HG03135 (cell line): ENCODE results near the gene RRBP1.

ENCODE experiments used
- ATAC-seq: cut with Tn5 transposase; IDR thresholded peaks from one replicate; pipeline ENCODE4 v1.9.1; 2021; ENCODE audit warnings: mild to moderate bottlenecking, moderate library complexity; ENCODE audit not compliant: unreplicated experiment

Gene RRBP1

DNA sequence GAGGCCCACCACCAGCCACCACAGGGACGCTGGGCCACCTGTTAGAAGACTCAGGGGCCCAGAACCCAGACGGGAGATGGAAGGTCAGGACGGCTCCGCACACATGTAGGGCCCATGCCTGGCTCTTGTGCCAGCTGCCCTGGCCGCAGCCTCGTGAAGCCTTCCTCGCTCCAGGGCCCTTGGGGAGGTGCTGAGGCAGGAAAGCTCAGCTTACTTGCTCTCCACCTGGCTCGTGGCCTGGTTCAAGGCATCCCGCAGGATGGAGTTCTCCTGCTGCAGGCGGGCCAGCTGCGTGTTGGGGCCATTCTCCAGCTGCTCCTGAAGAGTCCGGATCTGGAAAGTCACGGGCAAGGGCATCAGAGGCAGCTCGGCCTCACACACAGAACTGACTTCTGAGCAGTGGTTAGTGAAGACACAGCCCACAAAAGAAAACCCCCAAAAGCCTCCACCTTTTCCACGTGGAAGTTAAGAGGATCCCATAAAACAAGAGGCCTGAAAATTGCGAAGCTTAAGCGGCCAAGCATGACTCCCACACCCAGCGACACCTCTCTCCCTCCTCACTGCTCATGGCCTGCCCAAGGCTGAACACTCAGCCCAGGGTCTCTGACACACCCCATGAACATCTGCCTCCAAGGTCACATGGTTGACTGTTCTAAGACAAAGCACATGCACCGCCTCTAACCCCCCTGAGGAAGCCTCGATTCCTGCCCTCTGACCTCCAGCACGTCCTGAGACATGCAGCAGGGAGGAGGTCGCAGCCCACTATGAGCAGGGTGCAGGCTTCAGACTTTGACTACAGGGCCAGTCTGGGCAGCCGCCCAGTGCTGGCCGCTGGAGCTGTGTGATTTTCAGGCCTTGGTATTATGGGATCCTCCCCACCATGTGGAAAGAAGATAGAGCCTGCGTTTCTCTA lies 46.5 kb downstream of the RRBP1 start:
- no peak for ATAC-seq

DNA sequence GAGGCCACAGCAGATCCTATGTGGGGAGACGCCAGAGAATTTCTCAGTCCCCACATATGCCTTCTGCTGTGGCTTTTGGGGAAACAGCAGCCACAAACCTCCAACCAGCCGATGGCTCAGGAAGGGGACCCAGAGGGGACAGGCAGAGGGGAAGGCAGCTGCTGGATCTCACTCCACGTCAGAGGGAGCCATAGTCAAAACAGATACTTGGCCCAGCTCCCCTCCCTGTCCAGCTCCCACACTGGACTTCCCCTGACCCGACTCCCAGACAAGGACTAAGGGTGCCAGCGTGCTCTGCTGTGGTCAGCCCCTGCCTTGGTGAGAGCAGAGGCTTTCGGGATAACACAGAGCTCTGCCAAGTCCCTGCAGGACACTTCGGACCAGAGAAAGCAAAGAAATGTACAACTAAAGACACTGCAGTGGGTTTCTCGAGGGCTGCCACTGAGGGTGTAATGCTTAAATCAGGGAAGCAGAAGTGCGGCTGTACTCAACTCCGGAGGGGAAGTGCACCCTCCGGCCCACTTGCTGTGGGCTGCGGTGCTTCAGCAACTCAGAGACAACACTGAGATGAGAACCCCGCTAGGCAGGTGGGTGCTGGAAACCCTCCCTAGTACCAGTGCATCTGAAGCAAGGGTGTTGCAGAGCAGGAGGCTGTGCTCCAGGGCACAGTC lies 47.2 kb downstream of the RRBP1 start:
- no peak for ATAC-seq

DNA sequence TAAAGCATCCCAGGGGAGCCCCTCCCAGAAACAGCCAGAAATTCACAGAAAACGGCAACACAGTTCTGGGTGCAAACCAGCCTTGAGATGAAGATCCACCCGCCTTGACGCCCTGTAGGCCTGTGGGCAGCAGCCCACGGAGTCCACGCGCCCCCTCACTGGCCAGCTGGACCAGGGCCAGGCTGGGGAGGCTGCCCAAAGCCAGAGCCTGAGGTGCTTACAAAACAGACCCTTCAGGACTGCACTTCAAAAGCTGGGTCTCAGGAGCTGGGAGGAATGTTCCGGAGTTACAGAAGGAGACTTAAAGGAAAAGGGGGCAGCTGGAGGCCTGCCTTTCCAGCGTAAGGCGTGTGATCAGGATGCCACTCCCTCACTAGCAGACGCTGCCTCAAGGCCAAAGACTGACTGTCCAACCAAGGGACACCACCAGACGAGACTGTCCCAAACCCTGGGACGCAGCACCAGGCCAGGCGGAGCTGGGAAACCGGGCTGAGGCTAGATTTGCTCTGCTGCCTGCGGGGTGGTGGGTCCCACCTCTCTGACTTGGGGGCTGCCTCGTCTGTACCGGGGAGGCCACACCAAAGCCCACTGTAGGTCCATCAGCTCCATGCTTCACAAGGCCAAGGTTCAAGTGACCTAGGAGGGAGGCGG lies 48.1 kb downstream of the RRBP1 start:
- no peak for ATAC-seq

DNA sequence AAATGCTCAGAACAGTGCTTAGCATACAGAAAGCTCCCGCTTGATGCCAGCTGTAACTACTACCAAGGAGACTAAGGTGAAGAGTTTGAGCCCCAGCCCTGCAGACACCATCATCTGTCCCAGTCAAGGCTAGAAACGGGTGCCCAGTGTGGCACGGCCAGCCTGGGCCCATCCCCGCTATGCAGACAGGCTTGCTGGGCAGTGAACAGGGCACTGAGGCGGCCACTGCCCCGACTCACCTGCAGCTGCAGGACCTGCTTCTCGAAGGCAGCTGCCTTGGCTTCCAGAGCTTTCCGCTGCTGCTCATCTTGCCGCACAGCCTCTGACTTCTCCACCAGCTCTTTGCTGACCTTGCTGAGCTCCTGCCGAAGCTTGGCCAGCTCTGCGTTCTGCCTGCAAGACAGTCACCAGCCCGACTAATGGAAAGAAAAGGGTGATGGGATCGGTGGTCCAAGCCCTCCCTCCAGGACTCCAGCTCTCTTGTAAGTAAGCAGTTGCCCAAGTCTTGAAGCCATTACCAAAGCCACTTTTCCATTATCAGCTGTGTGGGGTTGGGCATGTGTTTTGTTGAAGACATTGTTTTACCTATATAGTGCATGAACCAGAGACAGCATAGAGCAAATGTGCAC lies 48.7 kb downstream of the RRBP1 start:
- ATAC-seq, result no peak

DNA sequence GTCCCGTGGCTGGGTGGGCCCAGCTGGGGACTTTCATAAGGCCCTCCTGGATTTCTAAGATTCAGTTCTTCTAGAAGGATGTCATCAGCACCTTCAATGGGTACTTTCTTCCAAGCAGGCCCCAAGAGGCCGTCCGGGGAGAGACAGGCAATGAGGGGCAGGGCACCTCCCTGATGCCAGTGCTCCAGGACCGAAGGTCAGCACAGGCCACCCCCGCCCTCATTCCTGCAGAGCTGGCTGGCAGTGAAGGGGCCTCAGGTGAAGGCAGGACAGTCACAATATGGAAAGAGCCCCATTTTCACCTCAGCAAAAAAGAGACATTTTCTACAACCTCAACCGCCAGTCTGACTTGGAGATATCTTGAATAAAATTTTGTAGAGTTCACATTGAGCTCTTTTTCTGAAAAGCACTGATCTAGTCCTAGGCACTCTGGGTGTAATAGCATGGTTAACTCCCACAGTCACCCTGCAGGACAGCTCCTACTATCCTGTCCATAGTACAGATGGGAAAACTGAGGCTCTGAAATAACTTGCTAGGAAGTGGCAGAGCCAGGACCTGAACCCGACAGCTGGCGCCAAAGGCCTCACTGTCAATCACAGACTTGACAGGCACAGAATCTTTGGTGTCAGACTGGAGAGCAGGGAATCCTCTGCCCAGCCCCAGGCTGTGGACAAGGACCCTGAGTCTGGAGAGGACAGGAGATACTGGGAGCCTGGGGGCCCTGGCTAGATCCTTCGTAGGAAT lies 50.3 kb downstream of the RRBP1 start:
- ATAC-seq, result no peak

DNA sequence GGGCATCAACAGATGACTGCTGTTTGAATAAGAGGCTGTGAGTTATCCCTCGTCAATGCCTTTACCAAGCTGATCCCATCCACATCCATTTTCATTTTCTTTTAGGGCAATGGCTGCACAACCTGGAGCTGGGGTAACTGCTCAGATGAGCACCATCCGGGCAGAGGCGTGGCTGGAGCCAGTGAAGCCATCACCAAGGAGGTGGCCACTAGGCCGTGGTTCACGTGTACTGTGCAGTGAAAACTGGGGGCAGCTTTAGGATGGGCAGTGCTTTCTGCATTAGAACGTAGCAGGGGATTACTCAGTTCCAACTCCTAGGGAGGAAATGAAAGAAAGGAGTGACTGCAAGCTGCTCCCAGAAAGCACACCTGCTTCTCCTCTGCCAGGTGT lies 51.2 kb downstream of the RRBP1 start:
- no peak for ATAC-seq

DNA sequence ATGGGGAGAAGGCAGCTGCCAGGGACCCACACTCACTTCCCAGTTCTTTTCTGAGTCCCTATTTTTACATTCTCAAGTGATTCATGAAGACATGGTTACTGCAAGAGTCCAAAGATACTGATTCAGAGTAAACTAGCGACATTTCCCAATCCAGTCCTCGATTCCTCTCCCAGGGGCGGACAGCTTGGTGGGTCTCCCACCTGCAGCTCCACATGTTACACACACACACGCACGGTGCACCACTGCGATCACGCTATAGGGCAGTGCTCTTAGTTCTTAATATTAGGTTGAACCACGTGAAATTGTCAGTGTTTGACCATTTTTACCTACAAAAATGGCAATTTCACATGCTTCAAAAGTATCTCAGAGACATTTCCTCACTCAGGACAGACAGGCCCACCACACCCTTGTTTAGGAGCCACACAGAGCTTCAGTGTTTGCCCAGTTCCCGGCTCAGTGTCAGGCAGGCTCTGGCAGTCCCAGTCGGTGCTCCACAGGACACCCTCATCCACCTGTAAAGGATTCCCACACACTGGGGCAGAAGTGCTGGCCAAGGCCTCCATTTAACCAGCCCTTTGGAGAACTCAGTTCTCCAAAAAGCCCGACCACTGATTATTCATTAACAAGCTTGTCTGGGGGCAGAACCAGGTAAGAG lies 51.8 kb downstream of the RRBP1 start:
- no peak for ATAC-seq

DNA sequence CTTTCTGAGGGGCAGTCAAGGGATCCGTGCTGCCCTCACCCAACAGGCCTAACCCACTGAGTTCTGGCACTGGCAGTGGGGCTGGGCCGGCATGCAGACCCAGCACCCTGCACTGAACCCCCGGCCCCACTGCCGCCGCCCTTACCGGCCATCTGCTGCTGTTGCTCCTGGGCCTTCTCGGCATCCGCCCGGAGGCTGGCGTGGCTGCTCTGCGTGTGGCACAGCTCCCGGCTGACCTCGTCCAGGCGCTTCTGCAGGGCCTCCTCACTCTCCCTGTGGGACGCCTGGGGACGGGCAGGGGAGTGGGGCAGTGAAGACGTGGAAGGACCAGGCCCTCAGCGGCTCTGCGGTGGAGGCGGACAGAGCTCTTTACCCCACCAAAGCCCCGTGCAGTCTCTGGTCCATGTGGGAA lies 52.4 kb downstream of the RRBP1 start:
- ATAC-seq, result no peak

DNA sequence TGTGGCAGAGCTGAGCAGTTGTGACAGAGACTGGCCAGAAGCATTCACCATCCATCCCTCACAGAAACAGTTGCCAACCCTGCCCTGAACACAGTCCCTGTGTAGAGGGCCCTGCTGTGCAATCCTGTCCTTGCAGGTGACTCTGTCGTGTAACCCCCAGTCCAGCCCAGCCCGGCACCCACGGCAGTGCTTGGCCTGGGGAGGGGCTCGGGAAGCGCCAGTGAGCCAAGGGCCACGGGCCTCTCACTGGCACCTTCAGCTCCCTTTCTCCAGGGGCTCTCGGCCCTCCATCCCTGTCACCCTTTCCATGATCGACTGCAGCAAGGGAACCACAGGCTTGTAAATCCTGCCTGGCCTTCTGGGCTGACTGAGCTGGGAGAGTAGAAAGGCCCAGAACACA lies 53.0 kb downstream of the RRBP1 start:
- ATAC-seq, result no peak

DNA sequence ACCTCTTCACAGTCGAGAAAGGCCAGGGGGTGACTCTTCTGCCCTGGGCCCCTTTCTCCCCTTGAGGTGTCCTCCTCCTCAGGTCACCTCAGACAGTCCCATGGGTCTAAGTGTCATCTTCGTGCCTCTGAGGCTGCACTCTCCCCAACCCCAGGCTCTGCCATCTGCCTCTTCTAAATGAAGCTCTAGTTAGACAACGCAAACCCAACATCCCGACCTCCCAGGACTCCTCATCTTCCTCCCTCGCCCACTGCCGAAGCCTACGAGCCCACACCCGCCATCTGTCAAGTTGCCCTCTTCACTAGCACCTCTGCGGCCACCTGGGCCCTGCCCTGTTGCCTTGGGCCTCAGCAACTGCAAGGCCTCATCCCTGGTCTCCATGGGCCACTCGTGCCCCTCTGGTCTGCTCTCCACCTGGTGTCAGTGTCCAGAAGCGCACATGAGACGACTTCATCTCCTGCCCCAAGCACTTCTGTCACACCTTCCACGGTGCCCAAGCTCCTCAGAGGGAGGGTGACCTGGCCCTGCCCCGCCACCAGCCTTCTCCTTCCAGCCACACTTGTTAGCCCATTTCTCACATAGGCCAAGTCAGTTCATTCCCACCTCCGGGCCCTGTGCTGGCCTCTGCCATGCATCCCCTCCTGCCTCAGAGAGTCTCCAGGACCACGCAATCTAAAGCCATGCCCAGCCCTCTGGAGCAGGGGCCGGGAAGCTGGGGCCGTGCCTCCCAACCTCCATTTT lies 53.8 kb downstream of the RRBP1 start:
- no peak for ATAC-seq

DNA sequence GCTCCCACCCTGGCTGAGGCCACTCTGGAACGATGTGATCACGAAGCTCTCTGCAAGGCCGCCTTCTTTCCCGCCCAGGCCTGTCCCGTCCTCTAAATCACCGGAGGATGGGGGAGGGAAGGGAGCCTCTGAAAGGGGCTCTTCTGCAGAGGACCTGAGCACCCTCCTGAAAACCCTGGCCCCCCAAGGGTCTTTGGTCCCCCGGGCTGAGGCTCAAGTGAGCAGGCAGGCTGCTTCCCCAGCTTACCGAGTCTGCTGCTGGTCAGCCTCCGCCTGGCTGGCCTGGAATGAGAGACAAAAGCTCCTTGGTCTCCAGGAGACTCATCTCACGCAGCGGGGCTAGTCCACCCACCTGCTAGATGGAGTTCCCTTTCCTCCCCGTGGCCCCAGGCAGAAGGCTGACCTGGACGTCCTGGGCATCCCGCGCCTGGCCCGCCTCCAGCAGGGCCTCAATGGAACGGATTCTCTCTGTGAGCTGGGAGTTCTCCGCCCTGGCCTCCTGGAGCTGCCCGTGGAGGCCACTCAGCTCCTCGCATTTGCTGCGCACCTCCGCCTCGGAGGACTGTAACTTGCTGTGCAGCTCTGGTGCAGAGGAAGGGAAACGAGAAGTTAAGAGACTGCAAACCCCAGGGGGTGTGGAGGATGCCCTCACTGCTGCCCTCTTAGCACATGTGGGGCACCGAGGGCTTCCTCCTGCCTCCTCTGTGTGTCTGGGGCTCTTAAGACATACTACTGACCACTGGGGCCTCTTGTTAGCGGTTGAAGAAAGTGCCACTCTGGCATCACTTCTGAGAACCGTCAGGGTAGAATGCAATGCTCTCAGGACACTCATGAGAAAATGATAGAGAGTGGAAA lies 54.7 kb downstream of the RRBP1 start:
- ATAC-seq, result no peak

DNA sequence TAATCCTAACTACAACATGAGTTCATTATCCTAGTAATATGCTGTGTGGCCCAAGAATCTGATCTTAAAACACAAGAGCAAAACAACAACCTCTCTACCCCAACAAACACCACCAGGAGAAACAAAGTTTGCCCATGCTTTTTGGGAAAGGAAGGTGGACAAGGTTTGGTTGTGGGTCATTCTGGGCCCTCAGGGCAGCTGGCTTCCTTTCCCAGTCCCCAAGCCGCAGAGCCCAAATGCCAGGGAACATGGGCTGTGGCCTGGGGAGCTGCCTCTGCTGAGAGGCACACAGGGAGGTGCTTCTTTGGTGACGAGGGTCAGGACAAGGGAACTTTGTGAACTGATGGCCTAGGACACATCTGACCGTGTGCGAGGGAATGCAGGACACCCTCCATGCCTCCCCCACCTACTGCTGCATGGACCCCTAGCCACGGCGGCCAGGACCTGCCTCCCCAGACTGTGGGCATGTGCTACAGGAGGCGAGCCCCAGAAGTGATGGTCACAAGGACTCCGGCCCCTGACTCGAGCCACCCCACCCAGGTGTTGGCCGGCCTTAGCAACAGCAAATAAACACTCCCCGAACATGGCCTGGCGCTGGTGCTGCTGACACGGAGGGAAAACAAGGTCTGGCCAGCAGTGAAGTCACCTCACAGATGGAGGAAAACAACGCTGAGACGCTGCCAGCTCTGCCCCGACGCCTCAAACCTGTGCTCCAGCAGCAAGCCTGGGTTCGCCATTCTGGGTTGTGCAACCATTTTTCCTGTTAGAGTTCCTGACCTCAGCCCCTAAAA lies 55.6 kb downstream of the RRBP1 start:
- no peak for ATAC-seq

DNA sequence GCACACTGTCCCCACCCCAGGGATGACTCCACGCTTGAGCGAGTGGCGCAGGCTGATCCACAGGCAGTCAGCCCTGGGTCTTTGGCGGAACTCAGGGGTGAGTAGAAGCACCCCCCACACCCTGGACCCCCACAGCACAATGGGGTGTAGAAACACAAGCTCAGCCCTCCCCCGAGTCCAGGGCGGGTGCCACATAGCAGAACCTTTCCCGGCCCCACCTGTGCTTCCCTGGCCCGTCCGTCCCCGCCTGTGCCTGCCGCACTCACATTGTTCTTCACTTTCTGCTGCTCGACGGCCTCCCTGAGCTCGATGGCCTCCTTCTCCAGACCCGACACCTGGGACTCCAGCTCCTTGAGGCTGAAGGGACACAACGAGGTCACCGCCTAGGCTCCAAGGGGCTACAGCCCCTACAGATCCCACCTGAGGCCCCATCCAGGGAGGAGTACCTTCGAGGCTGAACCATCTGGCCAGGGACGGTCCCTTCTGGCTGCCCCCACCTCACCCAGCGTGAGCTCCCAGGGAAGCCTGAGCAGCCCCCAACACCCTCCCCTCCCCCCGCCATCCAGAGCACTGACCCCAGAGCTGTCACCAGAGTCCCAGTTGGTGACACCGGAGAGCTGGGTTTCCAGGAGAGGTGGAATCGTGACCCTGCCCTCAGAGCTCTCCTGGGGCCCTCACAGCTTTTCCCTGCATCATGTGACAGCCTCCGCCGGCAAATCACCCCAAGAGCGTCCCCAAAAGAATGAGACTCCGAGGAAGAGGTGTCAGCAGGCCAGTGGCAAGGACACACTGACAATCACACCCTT lies 56.6 kb downstream of the RRBP1 start:
- ATAC-seq, result no peak

DNA sequence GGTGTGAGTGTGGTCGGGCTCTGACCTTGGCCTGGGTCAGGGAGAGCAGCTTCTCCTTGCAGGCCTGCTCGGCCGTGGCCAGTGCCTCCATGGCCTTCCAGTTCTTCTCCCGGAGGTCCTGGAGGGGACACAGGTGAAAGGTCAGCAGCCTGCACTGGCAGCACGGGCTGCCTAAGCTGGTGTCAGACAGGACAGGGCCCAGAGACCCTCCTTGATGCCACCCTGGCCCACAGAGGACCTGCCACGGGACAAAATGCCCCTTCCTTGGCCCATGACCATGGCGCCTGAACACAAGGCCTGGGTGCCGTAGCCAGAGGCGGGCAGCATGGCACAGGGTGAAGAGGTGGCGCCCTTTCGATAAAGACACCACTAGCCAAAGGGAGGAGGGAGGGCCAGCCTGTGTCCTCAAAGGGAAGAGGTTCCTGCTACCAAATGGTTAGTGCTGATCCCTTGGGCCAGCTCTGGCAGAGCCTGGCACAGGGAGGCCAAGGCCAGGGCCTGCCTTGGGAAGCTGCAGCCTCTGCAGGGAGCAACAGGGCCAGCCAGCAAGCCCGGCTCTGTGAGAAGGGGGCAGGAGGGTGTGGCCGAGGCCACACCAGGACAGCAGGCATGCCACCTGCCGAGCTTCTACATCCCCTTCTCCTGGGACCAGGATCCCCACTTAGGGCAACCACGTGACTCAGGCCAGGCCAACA lies 57.3 kb downstream of the RRBP1 start:
- no peak for ATAC-seq

DNA sequence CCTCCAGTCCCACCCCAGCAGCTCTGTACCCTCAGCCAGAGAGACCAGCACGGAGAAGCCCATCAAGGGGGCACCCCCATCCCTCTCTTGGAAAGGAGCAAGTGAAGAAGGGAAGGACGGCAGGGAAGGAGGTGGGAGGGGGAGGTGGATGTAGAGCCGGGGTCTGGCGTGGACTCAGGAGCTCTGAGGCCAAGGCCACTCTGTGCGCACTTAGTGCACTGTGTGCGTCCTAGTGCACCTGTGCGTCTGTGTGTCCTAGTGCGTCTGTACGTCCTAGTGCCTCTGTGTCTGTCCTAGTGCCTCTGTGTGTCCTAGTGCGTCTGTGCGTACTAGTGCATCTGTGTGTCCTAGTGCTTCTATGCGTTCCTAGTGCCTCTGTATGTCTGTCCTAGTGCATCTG lies 58.0 kb downstream of the RRBP1 start:
- ATAC-seq, result no peak

DNA sequence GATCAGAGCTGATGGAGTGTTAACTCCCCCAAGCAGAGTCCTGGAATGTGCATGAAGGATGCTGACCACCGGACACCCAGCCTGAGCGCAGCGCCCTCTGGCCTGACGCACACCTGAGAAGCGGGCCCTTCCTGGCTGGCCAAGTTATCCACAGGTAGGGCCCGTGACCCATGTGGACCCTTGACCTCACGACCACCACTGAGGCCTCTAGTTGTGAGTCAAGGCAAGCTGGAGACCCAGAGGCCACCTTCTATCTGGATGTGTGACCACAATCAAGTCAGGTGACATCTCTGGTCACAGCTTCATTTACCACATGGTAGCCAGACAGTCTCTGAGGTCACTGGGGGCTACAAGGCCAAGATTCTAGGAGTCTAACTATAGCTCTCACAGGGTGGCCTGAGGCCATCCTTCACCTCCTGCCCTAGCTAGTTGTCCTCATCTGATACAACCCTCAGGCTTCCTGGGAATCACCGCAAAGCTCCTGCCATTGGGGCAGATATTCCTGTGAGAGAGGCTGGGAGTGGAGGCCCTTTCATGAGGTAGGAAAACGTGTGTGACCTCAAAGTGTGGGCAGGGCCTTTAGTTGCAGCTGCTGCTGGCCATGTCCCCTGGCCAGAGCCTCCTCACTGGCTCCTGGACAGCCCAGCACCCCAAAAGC lies 59.1 kb downstream of the RRBP1 start:
- ATAC-seq, result no peak
